PC-3 (cell line): ENCODE results near the gene AFF1.

ENCODE experiments used
- EZH2 ChIP-seq: fragments of 300-600 bp; sonication (generic); IDR thresholded peaks from one replicate; pipeline ENCODE4 v1.6.1; 2017; ENCODE audit warnings: antibody characterized with exemption, mild to moderate bottlenecking, low read length; ENCODE audit not compliant: unreplicated experiment
- TF ChIP-seq, protein P1 (sequence below): fragments of 300-600 bp; sonication (generic); conservative IDR thresholded peaks from 2 replicates; pipeline ENCODE4 v1.5.1; 2017; ENCODE audit warnings: antibody characterized with exemption, low read depth, mild to moderate bottlenecking, low read length

DNA sequence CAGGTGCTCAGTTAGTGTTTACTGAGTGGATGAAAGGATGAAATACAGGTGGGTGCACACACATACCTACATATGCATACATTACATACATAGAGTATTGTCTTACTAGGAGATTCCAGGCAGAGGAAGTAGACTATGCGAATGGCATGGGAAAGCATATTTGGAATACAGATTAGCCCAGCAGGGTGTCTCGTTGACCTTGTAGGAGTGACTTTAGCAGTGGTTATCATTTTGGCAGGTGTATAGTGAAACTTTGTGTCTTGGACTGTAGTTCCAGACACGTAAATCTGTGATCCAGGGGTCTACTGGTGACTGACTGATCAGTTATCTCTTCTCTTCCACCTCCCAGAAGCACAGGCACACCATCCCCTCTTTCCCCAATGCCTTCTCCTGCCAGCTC lies 199.3 kb downstream of the AFF1 start:
- TF ChIP-seq, protein P1, sequence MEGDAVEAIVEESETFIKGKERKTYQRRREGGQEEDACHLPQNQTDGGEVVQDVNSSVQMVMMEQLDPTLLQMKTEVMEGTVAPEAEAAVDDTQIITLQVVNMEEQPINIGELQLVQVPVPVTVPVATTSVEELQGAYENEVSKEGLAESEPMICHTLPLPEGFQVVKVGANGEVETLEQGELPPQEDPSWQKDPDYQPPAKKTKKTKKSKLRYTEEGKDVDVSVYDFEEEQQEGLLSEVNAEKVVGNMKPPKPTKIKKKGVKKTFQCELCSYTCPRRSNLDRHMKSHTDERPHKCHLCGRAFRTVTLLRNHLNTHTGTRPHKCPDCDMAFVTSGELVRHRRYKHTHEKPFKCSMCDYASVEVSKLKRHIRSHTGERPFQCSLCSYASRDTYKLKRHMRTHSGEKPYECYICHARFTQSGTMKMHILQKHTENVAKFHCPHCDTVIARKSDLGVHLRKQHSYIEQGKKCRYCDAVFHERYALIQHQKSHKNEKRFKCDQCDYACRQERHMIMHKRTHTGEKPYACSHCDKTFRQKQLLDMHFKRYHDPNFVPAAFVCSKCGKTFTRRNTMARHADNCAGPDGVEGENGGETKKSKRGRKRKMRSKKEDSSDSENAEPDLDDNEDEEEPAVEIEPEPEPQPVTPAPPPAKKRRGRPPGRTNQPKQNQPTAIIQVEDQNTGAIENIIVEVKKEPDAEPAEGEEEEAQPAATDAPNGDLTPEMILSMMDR: no peak
- no peak for TF ChIP-seq EZH2
